Measurements from ENCODE around the gene PHYKPL. TPM values are rescaled to one million over a fixed set of nuclear protein-coding genes. Genes with fewer than 3 reads are reported as not detected.
"Not testable (repeated sequence)": the region's sequence is repeated elsewhere in the genome, so short reads cannot be mapped to it uniquely, and the experiment has no call there.

Gene PHYKPL
- total and polyA plus RNA-seq, 2 of the 4 experiments (the other 2 are of a cell fraction): 10.0 to 24.5 TPM

DNA sequence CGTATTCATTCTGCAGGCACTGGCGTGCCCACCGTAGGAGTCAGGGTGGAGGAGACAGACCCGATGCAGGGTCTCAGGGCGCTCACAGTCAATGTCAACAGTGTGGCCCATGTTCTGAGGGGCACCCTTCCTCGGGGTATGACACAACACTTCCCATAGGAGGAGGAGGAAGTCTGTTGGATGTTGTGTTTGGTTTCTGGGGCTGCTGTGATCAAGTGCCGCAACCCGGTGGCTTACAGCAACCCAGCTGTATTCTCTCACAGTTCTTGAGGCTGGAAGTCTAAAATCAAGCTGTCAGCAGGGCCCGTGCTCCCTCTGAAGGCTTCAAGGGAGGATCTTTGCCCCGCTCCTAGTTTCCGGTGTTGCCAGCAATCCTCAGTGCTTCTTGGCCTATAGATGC lies 33.9 kb downstream of the PHYKPL start (continued):
- no peak for TF ChIP-seq MXI1 (IDR thresholded peaks at IDR 0.05; ENCODE audit: borderline replicate concordance, low read depth, low read length)
- no peak for TF ChIP-seq BHLHE40 (IDR thresholded peaks at IDR 0.05; ENCODE audit: low read depth, low read length)
- no peak for TF ChIP-seq MAZ (IDR thresholded peaks at IDR 0.05; ENCODE audit: borderline replicate concordance, low read depth, low read length)

DNA sequence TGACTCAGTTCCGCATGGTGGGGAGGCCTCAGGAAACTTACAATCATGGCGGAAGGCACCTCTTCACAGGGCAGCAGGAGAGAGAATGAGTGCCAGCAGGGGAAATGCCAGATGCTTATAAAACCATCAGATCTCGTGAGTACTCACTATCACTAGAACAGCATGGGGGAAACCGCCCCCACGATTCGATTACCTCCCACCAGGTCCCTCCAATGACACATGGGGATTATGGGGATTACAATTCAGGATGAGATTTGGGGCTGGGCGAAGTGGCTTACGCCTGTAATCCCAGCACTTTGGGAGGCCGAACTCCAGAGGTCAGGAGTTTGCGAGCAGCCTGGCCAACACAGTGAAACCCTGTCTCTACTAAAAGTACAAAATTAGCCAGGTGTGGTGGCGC lies 34.5 kb downstream of the PHYKPL start:
- H3K56ac ChIP-seq (ENCODE audit: extremely low read depth, insufficient read depth, low read length); H2BK5ac ChIP-seq (ENCODE audit: low read depth, low read length, poor library complexity, severe bottlenecking); H3K18ac ChIP-seq (ENCODE audit: low read depth, low read length); H3K4me1 ChIP-seq (ENCODE audit: control insufficient read depth, insufficient read depth, low read length); intact Hi-C loops (cut with micrococcal nuclease); H4K5ac ChIP-seq (ENCODE audit: low read depth, low read length); H2BK120ac ChIP-seq (ENCODE audit: low read depth, low read length); H2AFZ ChIP-seq (replicated peaks; ENCODE audit: low read length, poor library complexity); H3K9me1 ChIP-seq (ENCODE audit: insufficient read depth, low read length); H3K9me3 ChIP-seq (ENCODE audit: control insufficient read depth, insufficient read depth, low read length); POLR2A ChIA-PET (ENCODE audit: unreplicated experiment); H2AK5ac ChIP-seq (ENCODE audit: low read depth, low read length); H3K36me3 ChIP-seq (ENCODE audit: control insufficient read depth, insufficient read depth, low read length); H3K27ac ChIP-seq (ENCODE audit: insufficient read depth, low read length); BruUV-seq (replicated peaks); dilution Hi-C loops (cut with HindIII; ENCODE audit: low sequenced_read_pairs, unreplicated experiment); CTCF ChIA-PET; H3K4me2 ChIP-seq (ENCODE audit: low read depth, low read length); H3K23ac ChIP-seq (ENCODE audit: low read depth, low read length); H3K4me3 ChIP-seq (ENCODE audit: insufficient read depth, low read depth, low read length); H3K4ac ChIP-seq (ENCODE audit: low read depth, low read length); H3K9ac ChIP-seq (ENCODE audit: low read depth, low read length); H4K20me1 ChIP-seq (ENCODE audit: insufficient read depth, low read length); H4K8ac ChIP-seq (ENCODE audit: low read depth in 2 of 2, low read length in 2 of 2); in situ Hi-C loops (cut with MboI; ENCODE audit: low sequenced_read_pairs); H3K79me1 ChIP-seq (ENCODE audit: low read depth in 1 of 2, low read length in 2 of 2); DNase-seq; H2BK15ac ChIP-seq (ENCODE audit: low read depth, low read length); H3K14ac ChIP-seq (replicated peaks; ENCODE audit: low read depth, low read length); ATAC-seq (ENCODE audit: low read depth); H2AK9ac ChIP-seq (replicated peaks; ENCODE audit: low read depth, low read length, poor library complexity); H4K91ac ChIP-seq (ENCODE audit: insufficient read depth, low read depth, low read length); H2BK20ac ChIP-seq (ENCODE audit: low read depth, low read length): not testable (repeated sequence)
- WGBS, 2 experiments (ENCODE audit: extremely low coverage in 2 of 2, insufficient read length in 1 of 2): 100% methylated on average over 2 of the region's 11 CpGs; no CpG with 5 or more reads in 1 of the 2 experiments
- peaks cover 19% of the 10 kb centered on the region; the same call in 1 of the 2 replicates for H3K27me3 ChIP-seq (ENCODE audit: control insufficient read depth, insufficient read depth, low read length)

Data from IMR-90 (cell line).